GM12874 (cell line): Measurements from ENCODE around the gene C1QTNF4.

Source experiments
- CTCF ChIP-seq: IDR thresholded peaks from 2 replicates; pipeline ENCODE4 v1.5.1; 2011; ENCODE audit warnings: low read depth, mild to moderate bottlenecking, control low read depth, low read length, moderate library complexity; ENCODE audit not compliant: insufficient read depth

The C1QTNF4 gene

DNA sequence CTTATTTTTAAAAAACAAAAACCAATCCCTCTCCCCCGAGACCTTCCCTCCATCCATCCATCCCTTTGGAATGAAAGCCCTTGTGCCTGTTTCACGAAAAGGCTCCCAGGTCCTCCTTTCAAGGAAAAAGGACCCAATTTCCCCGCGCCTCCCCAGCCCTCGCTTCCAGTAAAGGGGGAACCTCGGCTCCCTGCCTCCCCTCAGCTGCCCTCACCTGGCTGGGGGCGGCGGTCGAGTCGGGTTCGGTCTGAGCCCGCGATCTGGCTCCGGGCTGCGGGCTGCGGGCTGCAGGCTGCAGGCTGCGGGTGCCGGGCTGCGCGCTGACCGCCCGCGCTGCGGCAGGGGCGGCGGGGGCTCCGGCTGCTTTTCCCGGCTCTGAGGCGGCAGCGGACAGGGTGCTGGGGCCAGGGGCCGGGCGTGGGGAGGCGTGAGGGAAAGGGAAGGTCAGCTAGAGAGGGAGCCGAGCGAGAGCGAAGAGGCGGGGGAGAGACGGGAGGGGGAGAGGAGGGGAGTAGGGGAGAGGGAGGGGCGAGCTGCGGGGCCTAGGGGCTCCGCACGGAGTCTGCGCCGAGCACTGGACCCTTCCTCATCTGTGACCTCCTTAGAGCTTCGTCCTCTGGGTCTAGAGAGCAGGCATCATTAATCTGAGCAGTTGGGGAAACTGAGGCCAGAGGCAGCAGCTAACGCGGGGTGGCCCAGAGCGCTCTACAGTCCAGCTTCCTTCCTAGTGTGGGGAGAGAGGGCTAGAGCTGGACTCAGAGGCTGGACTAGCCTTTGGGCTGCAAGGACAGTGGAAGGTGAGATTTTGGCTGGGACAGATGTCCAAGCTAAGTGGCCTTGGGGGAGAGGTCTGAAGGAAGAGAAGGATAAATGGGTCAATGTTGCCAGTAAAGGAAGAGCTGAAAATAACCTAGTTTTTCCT, at the start of gene C1QTNF4:
TSS of gene C1QTNF4 (minus strand) at position 478 of the 922 bp plus-strand sequence. CDS start 3,601 bp downstream, outside the sequence.
- TF ChIP-seq CTCF, result no peak

DNA sequence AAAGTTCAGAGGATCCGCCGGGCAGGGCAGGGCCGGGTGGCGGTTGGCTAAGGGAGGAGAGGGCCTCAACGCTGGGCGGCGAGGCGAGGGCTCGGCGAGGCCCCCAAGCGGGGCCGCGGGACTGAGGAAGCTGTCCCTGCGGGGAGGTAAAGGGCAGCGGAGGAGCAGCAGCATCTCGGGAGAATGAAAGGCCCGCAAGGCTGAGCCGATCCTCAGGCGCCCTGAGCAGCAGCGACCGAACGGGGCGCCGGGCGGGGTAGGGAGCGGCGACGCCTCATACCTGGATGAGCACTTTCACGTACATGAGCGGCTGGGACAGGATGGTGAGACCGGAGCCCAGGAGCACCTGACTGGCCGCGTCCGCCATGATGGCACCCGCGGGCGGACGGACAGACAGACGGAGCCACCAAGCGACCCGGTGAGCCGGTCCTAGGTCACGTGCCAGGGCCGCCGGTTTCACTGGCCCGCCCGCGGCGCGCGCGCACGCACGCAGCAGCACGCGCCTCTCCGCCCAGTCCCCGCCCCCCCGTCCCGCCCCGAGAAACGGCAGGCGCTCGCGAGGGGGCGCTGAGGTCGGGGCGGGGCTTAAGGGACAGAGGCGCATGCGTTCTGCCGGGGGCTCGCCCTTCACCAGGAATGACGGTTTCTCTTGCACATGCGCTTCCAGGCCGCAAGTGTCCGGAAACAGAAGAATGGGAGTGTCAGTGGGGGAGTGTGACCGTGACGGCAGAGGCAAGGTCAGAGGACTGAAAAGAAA, 48.1 kb upstream of the C1QTNF4 start, which contains the start of gene MTCH2:
TSS of gene MTCH2 (minus strand) at position 461 of the 757 bp plus-strand sequence. CDS start at position 367, 94 bp downstream.
- no peak for TF ChIP-seq CTCF

GRCh38 chr11:47641600-47642098, 47.4 kb upstream of the C1QTNF4 start:
- TF ChIP-seq CTCF, result no peak

GRCh38 chr11:47631473-47631872, 37.3 kb upstream of the C1QTNF4 start:
- no peak for TF ChIP-seq CTCF

- TF ChIP-seq CTCF, result no peak
Observed at GRCh38 chr11:47628026-47628425, 33.8 kb upstream of the C1QTNF4 start.

GRCh38 chr11:47626234-47626633, 32.0 kb upstream of the C1QTNF4 start:
- no peak for TF ChIP-seq CTCF

- TF ChIP-seq CTCF, result no peak
Observed at GRCh38 chr11:47620836-47621378, 26.7 kb upstream of the C1QTNF4 start.
